Measurements from ENCODE around the gene PTPRM.

- TF ChIP-seq REST (IDR thresholded peaks at IDR 0.05) (no peak), CTCF (IDR thresholded peaks at IDR 0.05) (no peak)
Observed at GRCh38 chr18:7592305-7593071, 25.4 kb downstream of the PTPRM start.
